Left lung (tissue), 10 donors: ENCODE results near the gene FFAR4. TPM values are rescaled to one million over a fixed set of nuclear protein-coding genes. Genes with fewer than 3 reads are reported as not detected.

Experiments
- ATAC-seq: fragments of 200-7000 bp; cut with Tn5 transposase; one replicate; pipeline ENCODE4 v1.9.1; 2020; ENCODE audit warnings: moderate library complexity
- DNase-seq, 4 donors: peaks; one replicate each; pipeline ENCODE4 v3.0.0-alpha.2; 2013 to 2020
- H3K27ac ChIP-seq, 2 donors: fragments of 200-600 bp; sonication (generic) in 1 of 2; one replicate each; pipeline versions ENCODE4 v1.5.0 to v1.8.0; 2020 to 2021
- H3K27me3 ChIP-seq, 2 donors: fragments of 200-600 bp; sonication (generic) in 1 of 2; one replicate each; pipeline versions ENCODE4 v1.5.0 to v1.8.0; 2020 to 2021
- H3K36me3 ChIP-seq, 2 donors: fragments of 200-600 bp; sonication (generic) in 1 of 2; one replicate each; pipeline versions ENCODE4 v1.5.0 to v1.8.0; 2020 to 2021
- H3K4me1 ChIP-seq, 2 donors: fragments of 200-600 bp; one replicate each; pipeline ENCODE4 v1.8.0; 2021
- H3K4me3 ChIP-seq, 2 donors: fragments of 200-600 bp; sonication (generic) in 1 of 2; one replicate each; pipeline versions ENCODE4 v1.5.0 to v1.8.0; 2020 to 2021; ENCODE audit warnings: mild to moderate bottlenecking in 1 of 2
- H3K9me3 ChIP-seq, 2 donors: fragments of 200-600 bp; sonication (generic) in 1 of 2; one replicate each; pipeline versions ENCODE4 v1.5.0 to v1.8.0; 2020 to 2021
- CTCF ChIP-seq, 2 donors: fragments of 200-600 bp; sonication (generic) in 1 of 2; IDR thresholded peaks; one replicate each; pipeline versions ENCODE4 v1.5.0 to v1.8.0; 2021; ENCODE audit warnings: antibody characterized with exemption in 2 of 2
- intact Hi-C, 2 donors: fragments of 100-400 bp; cut with DNase I; formaldehyde crosslinking; loops; one replicate each; pipeline versions ENCODE4 v1.11.2 to v1.14.2; 2022
- polyA plus RNA-seq, 6 donors: library from polyadenylated mRNA; unstranded; fragments of 120-200 nt; gene quantifications; one replicate each; pipeline ENCODE4 v1.2.1, GENCODE V29; 2013; ENCODE audit not compliant: insufficient read length in 6 of 6
- total RNA-seq, 2 donors: library from RNA; stranded (reverse); fragmentation: NEBNext Ultra II Directional; extraction: Animal tissue kit (Norgen Biotek cat#: 25700); gene quantifications; one replicate each; pipeline ENCODE4 v1.2.1, GENCODE V29; 2021
- donor health status: DM: no; HTN: yes; CAD: no.
- donor health status: DM: no; HTN: no; CAD: no.

The FFAR4 gene
- total and polyA plus RNA-seq, 8 donors: 0.07 to 4.0 (median 0.20) TPM

- Histone ChIP-seq H3K36me3 (no peaks in the 10 kb centered on the region), H3K27me3 (peaks cover 2 to 23% of the 10 kb centered on the region in 2 donors), H3K27ac (no peak overlapping the region), H3K4me3 (no peak overlapping the region), H3K4me1 (peaks cover 0 to 17% of the 10 kb centered on the region in 2 donors), H3K9me3 (no peaks in the 10 kb centered on the region)
- DNase-seq (peak in 1 of 4 donors; percentile 57), ATAC-seq (peak; percentile 74)
- no peak for TF ChIP-seq CTCF (IDR thresholded peaks at IDR 0.05)
- intact Hi-C loops: no loop called here
These were observed 6.8 kb downstream of the FFAR4 start for GRCh38 chr10:93573051-93573909.

- ATAC-seq (no peak), DNase-seq (no peak)
- Histone ChIP-seq H3K4me1 (peaks cover 0 to 17% of the 10 kb centered on the region in 2 donors), H3K27ac (no peak overlapping the region), H3K36me3 (no peaks in the 10 kb centered on the region), H3K27me3 (peaks cover 0 to 16% of the 10 kb centered on the region in 2 donors), H3K9me3 (no peaks in the 10 kb centered on the region), H3K4me3 (no peak overlapping the region)
- no peak for TF ChIP-seq CTCF (IDR thresholded peaks at IDR 0.05)
- intact Hi-C loops: no loop called here
These were observed 7.5 kb downstream of the FFAR4 start for GRCh38 chr10:93573924-93574323.

- intact Hi-C loops: no loop called here
- TF ChIP-seq CTCF (IDR thresholded peaks at IDR 0.05): no peak
- no peak for ATAC-seq
- H3K4me1 ChIP-seq: peaks cover 0 to 17% of the 10 kb centered on the region in 2 donors
- no peak overlapping the region for H3K27ac ChIP-seq
- H3K27me3 ChIP-seq: peaks cover 0 to 4% of the 10 kb centered on the region in 2 donors
- H3K4me3 ChIP-seq: no peak overlapping the region
- no peak for DNase-seq
- no peaks in the 10 kb centered on the region for H3K36me3 ChIP-seq
- peaks cover 0 to 2% of the 10 kb centered on the region in 2 donors for H3K9me3 ChIP-seq
These were observed 10.4 kb downstream of the FFAR4 start for GRCh38 chr10:93576888-93577287.

GRCh38 chr10:93577565-93577964 lies 11.1 kb downstream of the FFAR4 start:
- no peaks in the 10 kb centered on the region for H3K36me3 ChIP-seq
- H3K9me3 ChIP-seq: peaks cover 0 to 2% of the 10 kb centered on the region in 2 donors
- intact Hi-C loops: no loop called here
- no peak for DNase-seq
- H3K27me3 ChIP-seq: peaks cover 0 to 4% of the 10 kb centered on the region in 2 donors
- H3K4me1 ChIP-seq: peaks cover 0 to 13% of the 10 kb centered on the region in 2 donors
- no peak for TF ChIP-seq CTCF (IDR thresholded peaks at IDR 0.05)
- no peak overlapping the region for H3K27ac ChIP-seq
- no peak for ATAC-seq
- no peak overlapping the region for H3K4me3 ChIP-seq

- intact Hi-C loops: no loop called here
- peaks cover 0 to 4% of the 10 kb centered on the region in 2 donors for H3K27me3 ChIP-seq
- peaks cover 0 to 2% of the 10 kb centered on the region in 2 donors for H3K9me3 ChIP-seq
- H3K27ac ChIP-seq: no peak overlapping the region
- ATAC-seq (peak; percentile 56), DNase-seq (no peak)
- TF ChIP-seq CTCF (IDR thresholded peaks at IDR 0.05): no peak
- no peaks in the 10 kb centered on the region for H3K36me3 ChIP-seq
- no peaks in the 10 kb centered on the region for H3K4me1 ChIP-seq
- no peak overlapping the region for H3K4me3 ChIP-seq
These were observed 12.6 kb downstream of the FFAR4 start for GRCh38 chr10:93579089-93579488.
